GM18868 (cell line): ENCODE data around the gene FLRT2.

ENCODE experiments used
- ATAC-seq: cut with Tn5 transposase; IDR thresholded peaks from one replicate; pipeline ENCODE4 v1.9.1; 2021; ENCODE audit warnings: mild to moderate bottlenecking, moderate library complexity; ENCODE audit not compliant: unreplicated experiment

The FLRT2 gene

DNA sequence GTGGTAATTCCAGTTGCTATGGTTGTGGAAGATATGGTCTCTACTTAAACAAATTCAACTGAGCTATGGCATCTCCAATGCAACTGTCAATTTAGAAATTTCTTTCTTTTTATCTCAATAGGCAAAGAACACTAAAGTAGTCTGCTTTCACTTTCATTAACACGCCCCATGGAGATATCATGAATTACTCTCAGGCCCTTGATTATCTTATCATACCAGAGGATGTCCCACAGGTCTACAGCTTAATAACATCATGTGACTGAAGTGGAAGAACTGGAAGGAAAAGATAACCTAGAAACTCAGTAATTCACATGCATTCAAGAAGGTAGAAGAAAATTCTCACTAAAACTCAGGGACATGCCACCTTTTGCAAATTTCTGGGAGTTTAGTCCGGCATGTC lies 114.3 kb downstream of the FLRT2 start:
- ATAC-seq = no peak

DNA sequence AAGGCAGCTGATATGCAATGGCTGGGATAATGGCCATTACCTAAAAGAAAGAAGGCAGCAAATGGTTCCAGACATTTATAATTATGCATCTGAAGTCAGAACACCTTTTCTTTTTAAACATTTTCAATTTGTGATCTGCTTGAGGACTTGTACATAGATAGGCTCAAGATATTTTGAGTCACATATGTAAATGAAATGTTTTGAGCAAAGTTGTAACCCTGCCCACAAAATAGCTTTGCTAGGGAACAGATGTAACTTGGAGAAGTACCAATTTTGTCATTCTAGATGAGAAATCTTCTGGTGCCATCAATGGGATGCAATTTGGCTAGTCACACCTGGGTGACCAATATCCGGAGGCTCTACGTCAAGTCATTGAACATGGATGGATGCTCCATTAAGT lies 123.1 kb downstream of the FLRT2 start:
- no peak for ATAC-seq

DNA sequence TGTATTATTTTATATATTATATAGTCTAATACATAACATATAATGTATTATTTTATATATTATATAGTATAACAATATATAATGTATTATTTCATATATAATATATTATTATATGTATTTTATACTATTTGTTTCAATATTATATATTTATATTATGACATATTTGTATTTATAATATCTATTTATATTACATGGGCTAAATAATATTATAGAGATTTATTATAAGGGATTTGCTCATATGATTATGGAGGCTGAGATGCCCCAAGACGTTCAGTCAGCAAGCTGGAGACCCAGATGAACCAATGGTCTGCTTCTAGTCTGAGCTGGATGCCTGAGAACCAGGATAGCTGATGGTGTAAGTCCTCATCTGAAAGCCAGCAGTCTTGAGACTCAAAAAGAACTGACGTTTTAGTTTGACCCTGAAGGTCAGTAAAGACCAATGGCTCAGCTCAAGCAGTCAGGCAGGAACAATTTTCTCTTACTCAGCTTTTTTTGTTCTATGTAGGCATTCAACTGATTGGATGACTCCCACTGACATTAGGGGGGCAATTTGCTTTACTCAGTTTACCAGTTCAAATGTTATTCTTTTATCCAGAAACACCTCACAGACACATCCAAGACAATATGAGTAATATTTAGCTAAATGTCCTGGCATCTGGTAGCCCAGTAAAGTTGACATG lies 130.4 kb downstream of the FLRT2 start:
- ATAC-seq = no peak

DNA sequence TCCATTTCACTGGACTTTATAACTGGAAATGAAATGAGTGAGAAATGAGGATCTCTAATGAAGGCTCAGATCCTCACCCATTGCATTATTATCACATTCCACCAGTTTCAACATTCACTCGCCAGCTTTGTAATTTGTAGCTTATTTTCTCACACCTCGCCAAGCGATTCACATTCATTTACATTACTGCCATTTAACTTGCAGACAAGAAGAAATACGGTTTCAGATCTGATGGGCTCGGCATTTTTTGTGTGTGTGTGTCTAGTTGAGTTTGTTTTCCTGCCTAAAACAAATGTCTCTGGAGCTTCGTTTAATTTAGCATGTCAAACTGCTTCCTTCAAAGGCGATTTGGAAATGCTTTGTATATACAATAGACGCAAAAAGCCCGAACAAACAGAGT lies 132.2 kb downstream of the FLRT2 start:
- no peak for ATAC-seq

DNA sequence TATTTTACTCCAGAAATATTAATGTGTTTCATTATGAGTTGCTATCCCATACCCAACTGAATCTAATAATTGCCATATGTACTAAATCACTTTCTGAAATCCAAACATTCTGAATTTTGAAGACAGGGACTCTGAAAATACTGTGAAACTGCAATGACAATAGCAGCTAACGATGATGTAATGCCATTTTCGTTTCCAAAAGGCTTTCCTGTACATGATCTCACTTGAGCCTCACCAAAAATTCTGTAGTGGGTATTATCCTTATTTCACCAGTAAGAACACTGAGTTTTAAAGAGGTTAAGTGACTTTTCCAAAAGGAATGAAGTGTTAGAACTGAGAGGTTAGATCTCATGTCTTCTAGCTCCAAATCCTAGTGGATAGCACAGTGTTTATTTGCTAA lies 133.3 kb downstream of the FLRT2 start:
- ATAC-seq = no peak

DNA sequence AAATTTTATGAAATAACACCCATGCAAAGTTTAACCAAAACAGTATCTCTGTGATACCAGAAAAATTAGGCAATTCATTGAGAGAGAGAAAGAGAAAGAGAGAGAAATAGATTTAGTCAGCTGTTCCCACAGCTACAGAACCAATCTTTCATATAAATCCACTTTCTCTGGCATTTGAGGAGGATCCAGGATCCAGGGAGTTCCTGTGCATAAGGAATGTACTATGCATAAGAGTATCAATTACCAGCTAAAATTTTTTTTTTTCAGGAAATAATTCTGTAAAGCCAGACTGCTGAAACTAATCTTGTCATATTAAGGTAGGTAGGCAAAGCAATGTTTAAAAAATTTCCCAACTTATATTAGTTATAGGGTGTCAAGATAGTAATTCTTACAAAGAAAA lies 133.7 kb downstream of the FLRT2 start:
- ATAC-seq = no peak

DNA sequence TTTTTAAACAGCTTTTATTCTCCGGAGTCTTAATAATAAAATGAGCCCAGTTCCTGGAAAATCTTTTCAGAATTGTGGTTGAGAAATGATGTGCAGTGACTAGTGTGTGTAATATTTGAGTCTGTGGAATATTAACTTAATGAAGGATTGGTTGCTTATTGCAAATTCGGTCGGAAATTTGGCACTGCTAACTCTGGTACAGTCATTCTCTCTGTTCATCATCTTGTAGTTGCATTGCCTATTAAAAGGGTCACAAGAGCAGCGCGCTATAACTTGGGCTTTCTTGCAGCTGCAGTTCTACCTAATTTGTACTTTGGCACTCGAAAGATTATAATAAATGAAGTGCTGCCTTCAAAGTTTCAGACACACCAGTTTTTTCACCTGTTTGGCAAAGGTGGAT lies 146.0 kb downstream of the FLRT2 start:
- ATAC-seq = no peak

DNA sequence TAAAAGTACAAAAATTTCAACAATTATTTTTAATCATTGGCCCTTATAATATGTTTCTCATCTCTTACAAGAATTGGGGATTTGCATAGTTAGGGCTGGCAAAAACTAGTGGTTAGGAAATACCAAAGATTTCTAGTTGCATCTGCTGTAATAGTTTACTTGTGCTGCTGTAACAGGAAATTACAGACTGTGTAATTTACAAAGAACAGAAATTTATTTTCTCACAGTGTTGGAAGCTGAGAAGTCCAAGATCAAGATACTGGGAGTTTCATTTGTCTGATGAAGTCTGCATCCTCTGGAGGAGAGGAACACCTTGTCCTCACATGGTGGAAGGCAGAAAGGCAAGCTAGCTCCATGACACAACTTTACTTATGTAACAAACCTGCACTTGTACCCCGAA lies 157.0 kb downstream of the FLRT2 start:
- ATAC-seq = no peak

DNA sequence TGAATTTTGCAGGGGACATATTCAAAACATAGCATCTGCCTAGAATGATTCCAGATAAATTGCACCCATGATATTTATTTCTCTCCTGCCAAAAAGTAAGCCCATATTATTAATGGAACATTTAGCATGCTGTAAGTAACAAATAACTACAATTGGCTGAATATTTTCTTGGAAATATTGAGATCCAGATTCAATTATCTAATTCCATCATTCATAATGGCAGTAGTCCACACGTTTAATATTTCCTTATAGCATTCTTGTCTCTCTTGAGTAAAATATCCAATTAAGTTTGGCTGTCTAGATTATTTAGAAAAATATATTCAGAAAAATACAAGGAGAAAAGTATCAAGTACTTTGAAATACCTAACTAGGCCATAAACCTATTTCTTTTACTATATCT lies 157.5 kb downstream of the FLRT2 start:
- no peak for ATAC-seq

DNA sequence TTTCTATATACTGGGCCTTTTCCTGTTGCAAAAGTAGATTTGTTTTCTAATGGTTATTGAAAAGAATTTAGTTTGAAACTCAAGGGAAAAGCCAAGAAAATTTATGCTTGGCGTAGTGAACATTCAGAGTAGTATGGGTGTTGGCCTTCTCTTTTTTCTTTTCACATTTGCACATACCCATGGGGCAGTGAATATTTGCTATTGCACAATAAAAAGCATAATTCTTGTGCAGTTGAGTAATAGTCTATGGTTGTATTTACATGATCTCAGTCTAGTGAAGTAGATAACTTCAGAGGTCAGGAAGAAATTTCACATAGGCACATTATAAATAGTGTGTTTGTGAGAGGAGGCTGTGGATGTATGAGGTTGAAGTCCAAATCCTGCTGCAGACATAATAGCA lies 158.1 kb downstream of the FLRT2 start:
- no peak for ATAC-seq

DNA sequence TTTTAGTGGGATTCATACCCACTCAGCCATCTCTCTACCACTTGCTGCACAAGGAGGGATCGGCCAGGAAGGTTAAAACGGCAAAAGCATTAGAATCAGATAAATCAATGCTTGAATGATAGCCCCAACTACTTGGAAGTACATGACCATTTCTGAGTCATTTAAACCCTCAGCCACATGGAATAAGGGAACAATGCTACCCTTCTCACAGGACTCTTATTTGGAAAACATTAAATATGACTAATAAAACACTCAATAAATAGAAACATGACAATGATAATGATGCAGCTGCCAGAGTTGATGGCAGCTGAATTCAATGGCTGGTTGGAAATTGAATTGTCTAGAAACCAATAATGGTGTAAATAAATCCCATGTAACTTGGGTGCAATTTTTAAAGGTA lies 165.4 kb downstream of the FLRT2 start:
- no peak for ATAC-seq

DNA sequence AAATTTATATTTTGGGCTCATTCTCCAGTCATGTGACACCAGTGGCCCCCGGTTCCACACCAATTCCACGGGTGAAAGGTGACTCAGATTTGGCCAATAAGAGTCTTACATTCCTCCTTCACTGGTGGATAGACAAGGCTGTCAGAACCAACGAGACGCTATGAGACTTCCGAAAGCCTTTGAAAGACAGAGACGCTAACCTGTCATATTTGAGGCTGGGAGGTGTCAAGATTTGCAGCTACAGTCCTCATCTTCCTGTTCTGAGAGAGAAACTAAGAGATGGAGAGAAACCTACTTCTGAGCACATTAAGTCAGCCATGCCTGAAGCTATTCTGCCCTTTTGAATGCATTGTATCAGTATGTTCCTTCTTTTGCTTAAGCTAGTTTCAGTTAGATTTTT lies 171.2 kb downstream of the FLRT2 start:
- no peak for ATAC-seq

DNA sequence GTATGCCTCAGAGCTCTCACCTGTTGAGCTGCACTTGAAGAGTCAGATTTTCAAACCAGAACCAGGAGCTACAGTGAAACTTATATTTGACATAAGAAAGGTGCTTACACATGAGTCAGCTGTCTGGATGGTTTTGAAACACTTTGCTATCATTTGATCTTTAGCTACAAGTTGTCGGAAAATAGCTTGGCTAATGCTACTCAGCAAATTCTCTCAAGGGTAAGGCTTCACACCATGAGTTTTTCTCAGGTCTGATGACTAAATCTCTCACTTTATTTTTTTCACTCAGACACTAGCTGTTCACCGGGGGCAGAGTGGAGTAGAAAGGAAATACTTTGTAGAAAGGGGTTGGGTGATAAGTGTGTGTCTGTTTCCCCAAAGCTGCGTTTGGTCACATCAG lies 171.8 kb downstream of the FLRT2 start:
- no peak for ATAC-seq

DNA sequence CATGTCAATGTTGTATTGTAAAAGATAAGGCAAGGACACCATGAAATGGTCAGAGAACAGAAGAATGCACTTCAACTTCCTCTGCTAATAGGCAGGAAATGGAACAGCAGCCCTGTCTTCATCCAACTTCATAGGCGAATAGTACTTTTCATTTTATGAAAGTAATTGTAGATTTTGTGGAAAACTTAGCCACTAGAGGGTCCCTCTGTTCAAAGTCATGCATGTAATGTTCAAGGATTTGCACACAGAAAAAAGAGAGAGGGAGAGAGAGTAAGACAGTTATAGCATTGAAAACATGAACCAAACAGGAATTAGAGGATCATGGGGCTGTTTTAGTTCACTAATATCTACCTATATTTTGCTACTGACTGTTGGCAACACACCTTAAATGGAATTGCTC lies 172.2 kb downstream of the FLRT2 start:
- ATAC-seq = no peak

DNA sequence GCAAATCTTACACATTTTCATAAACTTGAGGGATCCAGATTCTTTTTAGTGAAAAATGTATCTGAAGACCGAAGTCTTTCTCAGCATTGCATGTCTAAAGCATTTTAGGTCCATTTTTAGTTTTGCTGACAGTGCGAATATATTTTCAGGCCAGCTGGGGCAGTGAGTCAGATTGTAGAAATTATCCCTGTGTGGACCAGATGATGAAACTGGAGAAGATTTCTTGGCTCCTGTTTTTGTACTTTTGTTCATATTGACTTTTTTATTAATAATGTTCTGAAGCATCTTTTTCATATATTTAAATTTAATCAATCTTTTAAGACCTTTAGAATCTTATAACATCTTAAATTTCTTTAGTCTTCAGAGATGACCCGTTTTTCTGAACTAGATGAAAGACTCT lies 173.1 kb downstream of the FLRT2 start:
- no peak for ATAC-seq
